GM21390 (cell line): ENCODE measurements around the gene PEX26.
"Not testable (repeated sequence)": the region's sequence is repeated elsewhere in the genome, so short reads cannot be mapped to it uniquely, and the experiment has no call there.

Experiments
- ATAC-seq: cut with Tn5 transposase; IDR thresholded peaks from one replicate; pipeline ENCODE4 v1.9.1; 2021; ENCODE audit not compliant: unreplicated experiment

The PEX26 gene

GRCh38 chr22:18115906-18116371 lies 38.1 kb downstream of the PEX26 start:
- no peak for ATAC-seq

- ATAC-seq: no peak
These were observed 38.8 kb downstream of the PEX26 start for GRCh38 chr22:18116634-18117033.

- no peak for ATAC-seq
These were observed 40.6 kb downstream of the PEX26 start for GRCh38 chr22:18118345-18118915.

- no peak for ATAC-seq
These were observed 41.8 kb downstream of the PEX26 start for GRCh38 chr22:18119409-18120110.

GRCh38 chr22:18120857-18121256 lies 43.1 kb downstream of the PEX26 start:
- no peak for ATAC-seq

- no peak for ATAC-seq
These were observed 43.7 kb downstream of the PEX26 start for GRCh38 chr22:18121506-18121905.

- no peak for ATAC-seq
These were observed 44.3 kb downstream of the PEX26 start for GRCh38 chr22:18121954-18122554.

GRCh38 chr22:18123476-18124025 lies 45.8 kb downstream of the PEX26 start:
- not testable (repeated sequence) for ATAC-seq

GRCh38 chr22:18126606-18127005 lies 48.8 kb downstream of the PEX26 start:
- ATAC-seq: no peak

- no peak for ATAC-seq
These were observed 52.2 kb downstream of the PEX26 start for GRCh38 chr22:18130018-18130417.

- ATAC-seq: no peak
These were observed 53.1 kb downstream of the PEX26 start for GRCh38 chr22:18130699-18131429.

- ATAC-seq: no peak
These were observed 55.7 kb downstream of the PEX26 start for GRCh38 chr22:18133452-18133851.

GRCh38 chr22:18136563-18137320 lies 59.0 kb downstream of the PEX26 start:
- no peak for ATAC-seq

GRCh38 chr22:18141004-18141403 lies 63.2 kb downstream of the PEX26 start:
- not testable (repeated sequence) for ATAC-seq

- no peak for ATAC-seq
These were observed 66.3 kb downstream of the PEX26 start for GRCh38 chr22:18144105-18144504.

GRCh38 chr22:18145676-18146388 lies 68.0 kb downstream of the PEX26 start:
- ATAC-seq: no peak

- ATAC-seq: no peak
These were observed 68.6 kb downstream of the PEX26 start for GRCh38 chr22:18146389-18146753.

- ATAC-seq: no peak
These were observed 70.0 kb downstream of the PEX26 start for GRCh38 chr22:18147791-18148190.

GRCh38 chr22:18148293-18148965 lies 70.6 kb downstream of the PEX26 start:
- ATAC-seq: no peak
